GM12801 (cell line): ENCODE measurements around the gene RASL10B.

Experiments used
- CTCF ChIP-seq: IDR thresholded peaks from one replicate; pipeline ENCODE4 v1.5.1; 2011; ENCODE audit warnings: control low read depth; ENCODE audit not compliant: insufficient read length; ENCODE audit errors: extremely low read depth

The RASL10B gene, protein sequence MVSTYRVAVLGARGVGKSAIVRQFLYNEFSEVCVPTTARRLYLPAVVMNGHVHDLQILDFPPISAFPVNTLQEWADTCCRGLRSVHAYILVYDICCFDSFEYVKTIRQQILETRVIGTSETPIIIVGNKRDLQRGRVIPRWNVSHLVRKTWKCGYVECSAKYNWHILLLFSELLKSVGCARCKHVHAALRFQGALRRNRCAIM

GRCh38 chr17:35731239-35731916 lies at the start of gene RASL10B:
TSS of gene RASL10B (plus strand) at chr17:35731639. CDS start at chr17:35735185, 3,546 bp downstream.
- TF ChIP-seq CTCF, result no peak

DNA sequence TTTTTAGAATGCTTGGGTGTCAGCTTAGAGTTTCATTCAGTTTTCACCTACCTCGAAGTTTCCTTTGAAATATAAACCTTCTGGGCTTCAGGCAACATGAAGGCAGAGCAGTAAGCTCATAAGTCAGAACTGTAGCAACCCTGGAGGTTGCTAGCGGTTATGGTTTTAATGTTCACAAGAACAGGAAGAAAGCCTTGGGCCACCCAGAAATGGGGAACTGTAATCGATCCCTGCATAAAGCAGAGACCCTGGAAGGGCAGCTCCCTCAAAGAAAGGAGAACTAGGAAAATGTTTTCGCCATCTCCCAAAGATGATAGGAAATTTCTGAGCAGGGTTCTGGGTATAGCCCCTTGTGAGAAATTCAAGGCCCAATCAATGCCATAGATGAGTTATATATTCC lies 47.8 kb upstream of the RASL10B start:
- TF ChIP-seq CTCF, result no peak

DNA sequence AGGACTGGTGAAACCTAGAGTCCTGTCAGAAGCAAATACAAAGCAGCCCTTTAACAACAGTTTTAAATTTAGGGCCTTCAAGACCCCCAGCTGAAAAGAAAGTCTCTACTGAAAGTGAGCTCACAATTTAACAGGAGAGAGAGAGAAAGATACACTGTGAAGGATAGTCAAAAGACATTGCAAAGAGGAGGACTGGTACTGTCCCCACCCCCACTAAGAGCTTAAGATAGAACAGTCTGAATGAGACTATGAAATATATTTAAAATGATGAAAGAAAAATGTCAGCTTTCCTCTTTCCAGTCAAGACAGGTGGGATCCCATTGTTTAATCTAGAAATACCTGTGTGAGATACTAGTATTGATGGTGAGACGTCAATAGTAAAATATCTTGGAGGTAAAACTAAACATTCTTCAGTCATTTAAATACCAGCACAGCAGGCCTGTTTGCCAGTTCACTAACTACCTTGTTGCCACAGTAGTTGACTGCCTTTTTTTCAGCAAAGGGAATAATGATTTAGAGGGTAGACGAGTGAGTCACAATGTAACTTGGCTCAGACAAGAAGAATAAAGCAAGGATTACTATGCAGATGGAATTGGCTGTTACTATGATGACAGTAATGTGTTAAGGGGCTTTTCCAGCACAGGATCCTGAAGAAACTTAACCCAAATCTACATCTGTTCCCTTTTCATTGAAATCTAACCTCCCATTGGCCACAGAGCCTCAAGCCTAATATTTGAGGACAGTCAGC lies 47.2 kb upstream of the RASL10B start:
- no peak for TF ChIP-seq CTCF

DNA sequence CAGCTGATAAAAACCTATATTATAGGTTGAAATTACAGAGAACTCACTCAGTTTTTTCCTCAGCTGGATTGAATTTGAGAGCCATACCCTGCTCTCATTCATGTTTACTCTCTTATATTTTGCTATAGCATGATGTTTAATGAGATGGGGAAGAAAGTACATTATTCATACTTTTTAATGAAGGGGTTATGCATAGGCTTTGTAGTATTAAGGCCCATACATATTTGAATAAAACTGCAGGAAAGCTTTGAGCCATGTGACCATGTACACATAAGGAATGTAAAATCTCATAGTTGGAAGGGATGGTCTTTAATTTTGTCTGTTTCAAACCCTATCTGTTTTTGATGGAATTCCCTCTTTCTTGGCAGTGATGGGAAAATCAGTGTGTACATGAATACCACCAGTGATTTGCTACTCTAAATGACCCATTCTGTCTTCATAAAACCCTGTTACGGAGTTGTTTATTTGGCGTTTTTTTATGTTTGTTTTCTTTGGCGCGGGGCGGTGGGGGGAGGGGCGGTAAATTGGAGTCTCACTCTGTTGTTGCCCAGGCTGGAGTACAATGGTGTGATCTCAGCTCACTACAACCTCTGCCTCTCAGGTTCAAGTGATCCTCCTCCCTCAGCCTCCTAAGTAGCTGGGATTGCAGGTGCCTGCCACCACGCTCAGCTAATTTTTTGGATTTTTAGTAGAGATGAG lies 38.8 kb upstream of the RASL10B start:
- TF ChIP-seq CTCF, result no peak

DNA sequence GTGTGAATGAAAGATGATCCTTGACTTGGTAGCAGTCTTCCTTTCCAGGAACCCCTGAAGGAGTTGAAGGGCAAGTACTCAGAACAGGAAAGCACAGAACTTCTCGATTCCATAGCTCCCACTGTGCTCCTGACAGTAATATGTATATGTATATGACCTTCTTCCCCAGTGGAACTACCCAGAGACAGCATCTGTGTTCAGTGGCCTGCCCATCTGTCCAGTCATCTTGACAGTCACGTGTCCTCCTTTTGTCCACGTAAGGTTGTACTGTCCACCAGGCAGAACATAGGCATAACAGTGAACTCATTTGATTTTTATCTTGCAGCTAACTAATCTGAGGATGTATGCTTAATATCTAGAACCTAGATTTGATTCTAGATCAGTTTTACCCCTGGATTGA lies 37.8 kb upstream of the RASL10B start:
- TF ChIP-seq CTCF, result no peak

DNA sequence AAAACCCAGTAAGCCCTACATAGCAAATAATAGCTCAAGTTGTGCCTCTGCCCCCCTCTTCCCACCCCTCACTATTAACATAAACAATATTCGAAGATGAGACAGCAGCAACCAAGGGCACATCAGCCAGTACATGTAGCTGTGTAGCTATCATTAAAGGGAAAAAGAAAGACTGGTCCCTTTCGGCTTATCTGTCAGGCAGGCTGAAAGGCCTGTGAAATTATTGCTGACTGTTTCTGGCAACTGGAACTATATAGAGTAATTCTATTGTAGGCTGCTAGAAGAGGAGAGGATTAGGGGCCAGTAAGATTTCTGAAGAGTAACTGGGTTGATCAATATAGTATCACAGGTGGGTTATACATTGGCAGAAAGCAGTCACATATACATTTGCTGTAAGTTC lies 36.5 kb upstream of the RASL10B start:
- no peak for TF ChIP-seq CTCF

- TF ChIP-seq CTCF, result no peak
These were observed 35.8 kb upstream of the RASL10B start for GRCh38 chr17:35695613-35696012.
